Measurements from ENCODE around the gene SLC43A3. TPM values are rescaled to one million over a fixed set of nuclear protein-coding genes. Genes with fewer than 3 reads are reported as not detected.
"Not testable (repeated sequence)": the region's sequence is repeated elsewhere in the genome, so short reads cannot be mapped to it uniquely, and the experiment has no call there.

Gene SLC43A3
- polyA plus RNA-seq, 3 donors from 2014 or later: 11.4 to 17.1 (median 12.4) TPM

DNA sequence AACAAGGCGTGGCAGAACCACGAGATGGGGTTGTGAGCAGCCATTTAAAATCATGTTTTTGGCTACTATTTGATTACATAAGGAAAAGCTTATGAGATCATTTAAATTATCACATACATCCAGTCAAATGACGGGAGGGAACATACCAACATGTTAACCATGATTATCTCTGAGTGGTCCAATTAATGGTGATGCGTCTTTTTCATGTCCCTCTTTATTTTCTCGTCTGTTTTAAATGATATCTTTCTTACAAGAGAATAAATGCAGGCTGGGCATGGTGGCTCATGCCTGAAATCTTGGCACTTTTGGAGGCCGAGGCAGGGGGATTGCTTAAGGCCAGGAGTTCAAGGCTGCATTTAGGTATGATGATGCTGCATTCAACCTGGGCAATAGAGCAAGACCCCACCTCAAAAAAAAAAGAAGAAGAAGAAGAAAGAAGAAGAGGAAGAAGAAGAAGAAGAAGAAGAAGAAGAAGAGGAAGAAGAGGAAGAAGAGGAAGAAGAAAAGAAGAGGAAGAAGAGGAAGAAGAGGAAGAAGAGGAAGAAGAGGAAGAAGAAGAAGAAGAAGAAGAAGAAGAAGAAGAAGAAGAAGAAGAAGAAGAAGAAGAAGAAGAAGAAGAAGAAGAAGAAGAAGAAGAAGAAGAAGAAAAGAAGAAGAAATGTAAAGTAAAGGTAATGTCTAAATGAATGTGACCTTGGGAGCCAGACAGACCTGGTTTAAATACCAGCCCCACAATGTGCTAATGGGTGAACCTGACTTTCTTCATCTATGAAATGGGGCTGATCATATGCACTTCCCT lies 23.7 kb downstream of the SLC43A3 start:
- H3K27ac Mint-ChIP-seq: peak overlapping the region in 1 of 6 donors; percentile 20
- DNase-seq; H3K9me3 Mint-ChIP-seq; H3K4me3 Mint-ChIP-seq; H3K27me3 Mint-ChIP-seq (ENCODE audit: low read depth in 3 of 3); H3K4me1 Mint-ChIP-seq: not testable (repeated sequence)
- peaks cover 12 to 18% (median 15%) of the 10 kb centered on the region in 3 donors for H3K36me3 Mint-ChIP-seq

DNA sequence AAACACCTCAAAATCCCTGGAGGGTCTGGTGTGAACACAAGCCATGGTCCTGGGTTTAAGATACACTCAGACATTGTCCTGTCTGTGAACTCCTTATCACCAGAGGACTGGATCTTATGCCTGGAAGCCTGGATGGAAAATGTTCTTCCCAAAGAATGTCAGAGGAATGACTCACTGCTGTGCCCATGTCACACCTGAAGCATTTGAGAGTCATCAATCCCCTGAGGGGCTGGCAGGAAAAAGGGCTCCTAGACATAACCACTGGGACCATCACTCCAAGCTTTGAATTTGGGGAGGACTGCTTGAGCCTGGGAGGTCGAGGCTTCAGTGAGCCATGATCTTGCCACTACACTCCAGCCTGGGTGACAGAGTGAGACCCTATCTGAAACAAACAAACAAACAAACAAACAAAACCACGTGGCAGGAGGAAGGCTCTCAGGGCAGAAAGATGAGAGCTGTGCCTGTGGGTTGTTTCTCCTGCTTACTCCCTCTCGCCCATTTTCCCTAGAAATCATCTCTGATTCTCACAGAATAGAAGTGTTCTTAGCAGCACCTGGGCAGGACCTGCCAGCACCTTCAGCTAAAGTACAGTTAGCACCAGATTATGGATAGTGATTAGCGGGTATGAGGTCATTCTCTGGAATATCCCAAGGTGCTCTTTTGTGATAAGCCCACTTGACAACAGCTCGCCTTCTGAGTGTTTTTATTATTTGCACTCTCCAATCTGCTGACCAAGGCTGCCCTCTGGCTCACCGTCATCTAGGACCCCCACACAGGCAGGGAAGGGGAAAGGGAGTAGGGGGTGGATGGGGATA lies 24.5 kb downstream of the SLC43A3 start:
- H3K4me3 Mint-ChIP-seq: no peak overlapping the region
- H3K36me3 Mint-ChIP-seq: peaks cover 5 to 12% (median 10%) of the 10 kb centered on the region in 3 donors
- peaks cover 0 to 2% of the 10 kb centered on the region in 2 donors for H3K4me1 Mint-ChIP-seq
- H3K27me3 Mint-ChIP-seq (ENCODE audit: low read depth in 3 of 3): peaks cover 0 to 2% (median 0%) of the 10 kb centered on the region in 3 donors
- no peaks in the 10 kb centered on the region for H3K9me3 Mint-ChIP-seq
- H3K27ac Mint-ChIP-seq: no peak overlapping the region
- DNase-seq: no peak

GRCh38 chr11:57399972-57400578 lies 26.8 kb downstream of the SLC43A3 start:
- Mint-ChIP-seq H3K27ac (no peak overlapping the region), H3K36me3 (peaks cover 0 to 2% (median 0%) of the 10 kb centered on the region in 3 donors), H3K9me3 (no peaks in the 10 kb centered on the region), H3K4me3 (no peak overlapping the region), H3K4me1 (no peaks in the 10 kb centered on the region), H3K27me3 (ENCODE audit: low read depth in 3 of 3) (peaks cover 0 to 2% (median 2%) of the 10 kb centered on the region in 3 donors)
- DNase-seq: no peak

DNA sequence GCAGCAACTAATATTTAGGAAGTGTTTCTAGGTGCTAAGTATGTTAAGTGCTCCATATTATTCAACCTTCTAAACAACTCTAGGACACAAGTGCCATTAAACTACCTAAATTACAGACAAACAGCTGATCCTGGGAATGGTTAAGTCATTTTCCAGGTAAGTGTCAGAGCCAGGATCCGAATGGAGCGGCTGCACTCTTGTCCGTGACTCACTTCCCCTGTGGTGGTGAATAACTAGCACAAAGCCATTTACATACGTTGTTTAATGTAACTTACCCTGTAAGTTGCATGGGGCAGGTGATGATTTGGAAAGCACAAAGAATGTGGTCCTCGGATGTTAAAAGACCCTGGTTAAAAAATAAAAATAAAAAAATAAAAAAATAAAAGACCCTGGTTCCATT lies 27.7 kb downstream of the SLC43A3 start:
- H3K4me1 Mint-ChIP-seq: no peaks in the 10 kb centered on the region
- H3K27me3 Mint-ChIP-seq (ENCODE audit: low read depth in 3 of 3): peaks cover 0 to 2% (median 2%) of the 10 kb centered on the region in 3 donors
- H3K9me3 Mint-ChIP-seq: no peaks in the 10 kb centered on the region

GRCh38 chr11:57397394-57397990 lies 29.4 kb downstream of the SLC43A3 start:
- Mint-ChIP-seq H3K4me3 (no peak overlapping the region), H3K27ac (no peak overlapping the region), H3K9me3 (no peaks in the 10 kb centered on the region), H3K4me1 (no peaks in the 10 kb centered on the region), H3K27me3 (ENCODE audit: low read depth in 3 of 3) (peaks cover 0 to 2% (median 2%) of the 10 kb centered on the region in 3 donors), H3K36me3 (no peaks in the 10 kb centered on the region)
- no peak for DNase-seq

More for the DNA sequence above, 27.7 kb downstream of the SLC43A3 start:
- Mint-ChIP-seq H3K4me3 (no peak overlapping the region), H3K27ac (no peak overlapping the region), H3K36me3 (no peaks in the 10 kb centered on the region)
- no peak for DNase-seq

GRCh38 chr11:57396744-57397143 lies 30.2 kb downstream of the SLC43A3 start:
- Mint-ChIP-seq H3K36me3 (no peaks in the 10 kb centered on the region), H3K4me3 (no peak overlapping the region), H3K4me1 (no peaks in the 10 kb centered on the region), H3K27ac (no peak overlapping the region), H3K27me3 (ENCODE audit: low read depth in 3 of 3) (peaks cover 0 to 4% (median 2%) of the 10 kb centered on the region in 3 donors), H3K9me3 (no peaks in the 10 kb centered on the region)
- DNase-seq: no peak

DNA sequence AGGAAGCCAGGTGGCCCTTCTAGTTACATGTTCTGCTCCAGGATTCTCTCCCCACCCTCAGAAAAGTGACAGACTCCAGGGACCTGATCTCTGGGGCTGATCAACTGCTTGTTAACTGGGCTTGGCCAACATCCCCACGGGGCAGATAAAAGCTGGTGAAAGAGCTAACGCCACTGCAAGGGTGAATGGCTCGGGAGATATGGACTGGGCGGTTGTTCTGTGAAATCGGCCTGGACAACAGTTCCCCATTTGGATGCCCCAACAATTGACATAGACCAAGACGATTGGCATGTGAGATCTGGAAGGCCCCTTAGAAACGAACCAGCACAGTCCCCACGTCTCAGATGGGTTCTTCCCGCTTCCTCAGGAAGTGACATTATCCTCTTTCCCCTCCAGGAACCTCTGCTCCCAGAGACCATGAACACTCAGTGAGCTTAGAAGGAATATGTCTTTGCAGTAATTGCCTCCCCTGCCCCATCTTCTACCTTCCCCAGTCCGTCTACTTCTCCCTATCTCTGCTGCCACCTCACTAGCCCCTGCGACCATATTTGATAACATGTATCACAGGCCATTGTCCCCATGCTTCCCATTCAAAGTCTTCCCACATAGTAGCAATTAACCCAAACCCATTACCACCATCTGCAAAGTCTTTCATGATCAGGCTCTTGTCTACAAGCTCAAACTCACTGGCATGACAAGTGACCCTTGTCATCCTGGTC lies 30.9 kb downstream of the SLC43A3 start:
- no peaks in the 10 kb centered on the region for H3K9me3 Mint-ChIP-seq
- no peak overlapping the region for H3K27ac Mint-ChIP-seq
- H3K27me3 Mint-ChIP-seq (ENCODE audit: low read depth in 3 of 3): peaks cover 0 to 2% (median 2%) of the 10 kb centered on the region in 3 donors
- no peak overlapping the region for H3K4me3 Mint-ChIP-seq
- no peaks in the 10 kb centered on the region for H3K36me3 Mint-ChIP-seq
- no peaks in the 10 kb centered on the region for H3K4me1 Mint-ChIP-seq
- DNase-seq: no peak

- Mint-ChIP-seq H3K9me3 (no peaks in the 10 kb centered on the region), H3K27me3 (ENCODE audit: low read depth in 3 of 3) (peaks cover 0 to 4% (median 2%) of the 10 kb centered on the region in 3 donors), H3K4me1 (no peaks in the 10 kb centered on the region), H3K36me3 (no peaks in the 10 kb centered on the region), H3K4me3 (no peak overlapping the region), H3K27ac (no peak overlapping the region)
- no peak for DNase-seq
Measured at GRCh38 chr11:57394203-57394965, 32.5 kb downstream of the SLC43A3 start.

GRCh38 chr11:57392763-57393105 lies 34.2 kb downstream of the SLC43A3 start:
- H3K27me3 Mint-ChIP-seq (ENCODE audit: low read depth in 3 of 3): peaks cover 2 to 6% (median 3%) of the 10 kb centered on the region in 3 donors
- DNase-seq: no peak
- no peaks in the 10 kb centered on the region for H3K36me3 Mint-ChIP-seq
- no peak overlapping the region for H3K27ac Mint-ChIP-seq
- no peak overlapping the region for H3K4me3 Mint-ChIP-seq
- no peaks in the 10 kb centered on the region for H3K4me1 Mint-ChIP-seq
- peaks cover 0 to 1% (median 0%) of the 10 kb centered on the region in 6 donors for H3K9me3 Mint-ChIP-seq

GRCh38 chr11:57392066-57392762 lies 34.7 kb downstream of the SLC43A3 start:
- no peak overlapping the region for H3K27ac Mint-ChIP-seq
- DNase-seq: no peak

DNA sequence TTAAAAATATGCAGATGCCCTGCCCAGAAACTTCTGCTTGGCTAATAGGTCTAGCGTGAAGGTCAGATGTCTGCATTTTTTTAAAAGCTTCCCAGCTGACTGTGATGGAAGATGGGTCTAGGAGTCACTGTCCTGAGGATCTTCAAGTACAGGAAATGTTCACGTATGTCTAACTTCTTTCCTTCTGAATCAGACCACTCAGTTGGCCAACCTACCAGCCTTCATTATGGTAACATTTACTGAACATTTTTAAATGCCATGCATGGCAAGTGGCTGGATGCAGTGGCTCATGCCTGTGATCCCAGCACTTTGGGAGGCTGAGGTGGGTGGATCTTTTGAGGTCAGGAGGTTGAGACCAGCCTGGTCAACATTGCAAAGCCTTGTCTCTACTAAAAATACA lies 35.4 kb downstream of the SLC43A3 start:
- no peak overlapping the region for H3K27ac Mint-ChIP-seq
- H3K4me3 Mint-ChIP-seq: no peak overlapping the region
- H3K4me1 Mint-ChIP-seq: no peaks in the 10 kb centered on the region
- no peaks in the 10 kb centered on the region for H3K36me3 Mint-ChIP-seq
- H3K9me3 Mint-ChIP-seq: peaks cover 0 to 1% (median 0%) of the 10 kb centered on the region in 6 donors
- peaks cover 3 to 6% (median 3%) of the 10 kb centered on the region in 3 donors for H3K27me3 Mint-ChIP-seq (ENCODE audit: low read depth in 3 of 3)
- DNase-seq: no peak

More at GRCh38 chr11:57392066-57392762, 34.7 kb downstream of the SLC43A3 start:
- peaks cover 0 to 1% (median 0%) of the 10 kb centered on the region in 6 donors for H3K9me3 Mint-ChIP-seq
- no peaks in the 10 kb centered on the region for H3K36me3 Mint-ChIP-seq
- peaks cover 2 to 6% (median 3%) of the 10 kb centered on the region in 3 donors for H3K27me3 Mint-ChIP-seq (ENCODE audit: low read depth in 3 of 3)
- no peaks in the 10 kb centered on the region for H3K4me1 Mint-ChIP-seq
- H3K4me3 Mint-ChIP-seq: no peak overlapping the region

GRCh38 chr11:57391111-57391510 lies 35.8 kb downstream of the SLC43A3 start:
- Mint-ChIP-seq H3K36me3 (no peaks in the 10 kb centered on the region), H3K9me3 (peaks cover 0 to 1% (median 0%) of the 10 kb centered on the region in 6 donors), H3K27me3 (ENCODE audit: low read depth in 3 of 3) (peaks cover 4 to 6% (median 4%) of the 10 kb centered on the region in 3 donors), H3K4me1 (no peaks in the 10 kb centered on the region), H3K27ac (no peak overlapping the region), H3K4me3 (no peak overlapping the region)
- no peak for DNase-seq

All from immature natural killer cell (primary cell).